HG02623 (cell line): ENCODE measurements around the gene ARHGAP23.
"Not testable (repeated sequence)": the region's sequence is repeated elsewhere in the genome, so short reads cannot be mapped to it uniquely, and the experiment has no call there.

ENCODE experiments used
- ATAC-seq: cut with Tn5 transposase; IDR thresholded peaks from one replicate; pipeline ENCODE4 v1.9.1; 2021; ENCODE audit warnings: moderate library complexity; ENCODE audit not compliant: unreplicated experiment

The ARHGAP23 gene

GRCh38 chr17:38420518-38420917, 7.7 kb upstream of the ARHGAP23 start:
- ATAC-seq = no peak

- ATAC-seq = no peak
Observed at GRCh38 chr17:38421171-38421841, 7.0 kb upstream of the ARHGAP23 start.

GRCh38 chr17:38421871-38422827, 6.1 kb upstream of the ARHGAP23 start:
- no peak for ATAC-seq

GRCh38 chr17:38424297-38424972, 3.8 kb upstream of the ARHGAP23 start:
- no peak for ATAC-seq

- ATAC-seq = no peak
Observed at GRCh38 chr17:38425031-38425430, 3.2 kb upstream of the ARHGAP23 start.

GRCh38 chr17:38425744-38426143, 2.5 kb upstream of the ARHGAP23 start:
- no peak for ATAC-seq

GRCh38 chr17:38426441-38426840, 1.8 kb upstream of the ARHGAP23 start:
- ATAC-seq = no peak

GRCh38 chr17:38427160-38427949, 909 bp upstream of the ARHGAP23 start:
- ATAC-seq = no peak

GRCh38 chr17:38428643-38429371, 543 bp downstream of the ARHGAP23 start:
- ATAC-seq = no peak

- ATAC-seq = no peak
Observed at GRCh38 chr17:38429476-38430100, 1.3 kb downstream of the ARHGAP23 start.

- ATAC-seq = no peak
Observed at GRCh38 chr17:38430316-38430715, 2.1 kb downstream of the ARHGAP23 start.

- ATAC-seq = no peak
Observed at GRCh38 chr17:38430822-38431221, 2.6 kb downstream of the ARHGAP23 start.

- no peak for ATAC-seq
Observed at GRCh38 chr17:38431346-38432145, 3.3 kb downstream of the ARHGAP23 start.

- ATAC-seq = no peak
Observed at GRCh38 chr17:38434178-38434665, 6.0 kb downstream of the ARHGAP23 start.

- ATAC-seq = no peak
Observed at GRCh38 chr17:38435795-38436194, 7.5 kb downstream of the ARHGAP23 start.

- ATAC-seq = no peak
Observed at GRCh38 chr17:38436386-38436785, 8.1 kb downstream of the ARHGAP23 start.

GRCh38 chr17:38437313-38437712, 9.0 kb downstream of the ARHGAP23 start:
- not testable (repeated sequence) for ATAC-seq

- ATAC-seq = no peak
Observed at GRCh38 chr17:38439436-38439835, 11.2 kb downstream of the ARHGAP23 start.
